Loucy (cell line): ENCODE measurements around the gene NBPF10.
"Not testable (repeated sequence)": the region's sequence is repeated elsewhere in the genome, so short reads cannot be mapped to it uniquely, and the experiment has no call there.

Source experiments
- H2AFZ ChIP-seq: fragments of 200-600 bp; sonication (generic); 2 replicates; pipeline ENCODE4 v1.6.0; 2016; ENCODE audit warnings: antibody characterized with exemption, mild to moderate bottlenecking, low read length, moderate library complexity
- H3F3A ChIP-seq: fragments of 200-600 bp; 2 replicates; pipeline ENCODE4 v1.6.0; 2016; ENCODE audit warnings: antibody characterized with exemption, low read depth, mild to moderate bottlenecking
- H3K27me3 ChIP-seq: fragments of 200-600 bp; sonication (generic); 2 replicates; pipeline ENCODE4 v1.6.1; 2014; ENCODE audit warnings: low read length, mild to moderate bottlenecking; ENCODE audit not compliant: insufficient read depth, poor library complexity, severe bottlenecking
- H3K36me3 ChIP-seq: fragments of 200-600 bp; sonication (generic); 2 replicates; pipeline ENCODE4 v1.6.1; 2016; ENCODE audit warnings: low read length; ENCODE audit not compliant: insufficient read depth
- H3K4me1 ChIP-seq: fragments of 200-600 bp; sonication (generic); 2 replicates; pipeline ENCODE4 v1.5.1; 2014; ENCODE audit warnings: low read length, mild to moderate bottlenecking; ENCODE audit not compliant: insufficient read depth, poor library complexity, severe bottlenecking
- H3K4me2 ChIP-seq: fragments of 200-600 bp; sonication (generic); 2 replicates; pipeline ENCODE4 v1.6.0; 2014; ENCODE audit warnings: antibody characterized with exemption, low read length, low read depth, mild to moderate bottlenecking; ENCODE audit not compliant: poor library complexity, severe bottlenecking
- H3K4me3 ChIP-seq: fragments of 200-600 bp; sonication (generic); 2 replicates; pipeline ENCODE4 v1.5.1; 2014; ENCODE audit warnings: low read length, mild to moderate bottlenecking, mixed read lengths; ENCODE audit not compliant: poor library complexity, severe bottlenecking
- H3K79me2 ChIP-seq: fragments of 200-600 bp; sonication (generic); 2 replicates; pipeline ENCODE4 v1.6.1; 2014; ENCODE audit warnings: low read length; ENCODE audit not compliant: insufficient read depth
- H3K9ac ChIP-seq: fragments of 200-600 bp; sonication (generic); 2 replicates; pipeline ENCODE4 v1.6.0; 2014; ENCODE audit warnings: mild to moderate bottlenecking, low read depth, low read length, moderate library complexity; ENCODE audit not compliant: poor library complexity, severe bottlenecking
- H3K9me2 ChIP-seq: fragments of 200-600 bp; sonication (generic); replicated peaks from 2 replicates; pipeline ENCODE4 v1.6.1; 2016; ENCODE audit warnings: low read depth, low read length, mixed read lengths
- H3K9me3 ChIP-seq: fragments of 200-600 bp; sonication (generic); 2 replicates; pipeline ENCODE4 v1.6.1; 2014; ENCODE audit warnings: mild to moderate bottlenecking, antibody characterized with exemption, low read length, low read depth; ENCODE audit not compliant: insufficient read depth
- H4K20me1 ChIP-seq: fragments of 200-600 bp; sonication (generic); 2 replicates; pipeline ENCODE4 v1.6.0; 2014; ENCODE audit warnings: antibody characterized with exemption, low read length, mild to moderate bottlenecking; ENCODE audit not compliant: insufficient read depth, poor library complexity, severe bottlenecking

Gene NBPF10

GRCh38 chr1:146144465-146144864 lies at the start of gene NBPF10:
NBPF10 (minus strand) TSS chr1:146144804; CDS start chr1:146144769, 35 bp downstream.
- not testable (repeated sequence) for H4K20me1 ChIP-seq, H3K79me2 ChIP-seq, H3F3A ChIP-seq, H3K9me3 ChIP-seq, H3K27me3 ChIP-seq, H3K9ac ChIP-seq, H3K4me1 ChIP-seq, H3K9me2 ChIP-seq, H3K4me3 ChIP-seq, H3K36me3 ChIP-seq, H2AFZ ChIP-seq, H3K4me2 ChIP-seq

- H3F3A ChIP-seq, H4K20me1 ChIP-seq: not testable (repeated sequence)
- peak overlapping the region; percentile 43 for H3K4me3 ChIP-seq
Observed at GRCh38 chr1:146174531-146174930, 29.9 kb upstream of the NBPF10 start.

GRCh38 chr1:146167740-146168139 lies 23.1 kb upstream of the NBPF10 start:
- H3K4me1 ChIP-seq, H3K36me3 ChIP-seq, H3K27me3 ChIP-seq, H3F3A ChIP-seq, H3K9ac ChIP-seq, H3K4me2 ChIP-seq, H3K4me3 ChIP-seq, H3K9me3 ChIP-seq, H4K20me1 ChIP-seq, H3K9me2 ChIP-seq, H2AFZ ChIP-seq, H3K79me2 ChIP-seq: not testable (repeated sequence)

More at GRCh38 chr1:146174531-146174930, 29.9 kb upstream of the NBPF10 start:
- not testable (repeated sequence) for H2AFZ ChIP-seq, H3K36me3 ChIP-seq, H3K9me3 ChIP-seq, H3K9me2 ChIP-seq, H3K27me3 ChIP-seq, H3K4me1 ChIP-seq
- H3K4me2 ChIP-seq = peak overlapping the region; percentile 53
- H3K9ac ChIP-seq = peak overlapping the region; percentile 63
- H3K79me2 ChIP-seq = peaks cover 11% of the 10 kb centered on the region

- not testable (repeated sequence) for H4K20me1 ChIP-seq, H3K4me3 ChIP-seq, H3K4me2 ChIP-seq, H3K27me3 ChIP-seq, H3K9me3 ChIP-seq, H3K79me2 ChIP-seq, H2AFZ ChIP-seq, H3F3A ChIP-seq, H3K9me2 ChIP-seq, H3K36me3 ChIP-seq, H3K4me1 ChIP-seq, H3K9ac ChIP-seq
Observed at GRCh38 chr1:146167273-146167672, 22.7 kb upstream of the NBPF10 start.
